GM18508 (cell line): ENCODE data around the gene SLC2A11.
"Not testable (repeated sequence)": the region's sequence is repeated elsewhere in the genome, so short reads cannot be mapped to it uniquely, and the experiment has no call there.

Experiments
- ATAC-seq: cut with Tn5 transposase; IDR thresholded peaks from one replicate; pipeline ENCODE4 v1.9.1; 2021; ENCODE audit warnings: moderate number of reproducible peaks; ENCODE audit not compliant: insufficient read depth, unreplicated experiment

The SLC2A11 gene

DNA sequence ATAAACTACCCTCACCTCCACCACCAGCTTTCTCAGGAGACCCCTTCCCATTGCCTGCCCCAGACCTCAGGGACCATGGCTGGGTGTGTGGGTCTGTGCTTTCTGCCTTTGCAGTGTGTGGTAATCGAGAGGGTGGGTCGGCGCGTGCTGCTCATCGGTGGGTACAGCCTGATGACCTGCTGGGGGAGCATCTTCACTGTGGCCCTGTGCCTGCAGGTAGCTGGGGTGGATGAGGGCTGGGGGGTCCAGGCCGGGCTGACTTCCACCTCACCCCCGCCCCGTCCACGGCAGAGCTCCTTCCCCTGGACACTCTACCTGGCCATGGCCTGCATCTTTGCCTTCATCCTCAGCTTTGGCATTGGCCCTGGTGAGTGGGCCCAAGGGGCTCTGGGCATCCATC is 26.0 kb downstream of the SLC2A11 start:
- no peak for ATAC-seq

DNA sequence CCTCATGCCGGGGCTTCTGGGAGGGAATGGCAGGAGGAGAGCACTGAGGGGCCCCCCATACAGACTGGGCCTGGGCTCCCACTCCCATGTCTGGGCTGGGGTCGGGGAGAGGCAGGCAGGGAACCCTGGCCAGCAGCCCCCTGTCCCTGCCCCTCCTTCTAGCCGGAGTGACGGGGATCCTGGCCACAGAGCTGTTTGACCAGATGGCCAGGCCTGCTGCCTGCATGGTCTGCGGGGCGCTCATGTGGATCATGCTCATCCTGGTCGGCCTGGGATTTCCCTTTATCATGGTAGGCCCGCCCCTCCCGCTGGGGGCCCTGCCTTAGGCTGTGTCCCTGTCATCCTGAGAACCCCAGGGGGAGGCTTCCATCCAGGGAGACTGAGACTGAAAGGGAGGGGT is 26.5 kb downstream of the SLC2A11 start:
- no peak for ATAC-seq

DNA sequence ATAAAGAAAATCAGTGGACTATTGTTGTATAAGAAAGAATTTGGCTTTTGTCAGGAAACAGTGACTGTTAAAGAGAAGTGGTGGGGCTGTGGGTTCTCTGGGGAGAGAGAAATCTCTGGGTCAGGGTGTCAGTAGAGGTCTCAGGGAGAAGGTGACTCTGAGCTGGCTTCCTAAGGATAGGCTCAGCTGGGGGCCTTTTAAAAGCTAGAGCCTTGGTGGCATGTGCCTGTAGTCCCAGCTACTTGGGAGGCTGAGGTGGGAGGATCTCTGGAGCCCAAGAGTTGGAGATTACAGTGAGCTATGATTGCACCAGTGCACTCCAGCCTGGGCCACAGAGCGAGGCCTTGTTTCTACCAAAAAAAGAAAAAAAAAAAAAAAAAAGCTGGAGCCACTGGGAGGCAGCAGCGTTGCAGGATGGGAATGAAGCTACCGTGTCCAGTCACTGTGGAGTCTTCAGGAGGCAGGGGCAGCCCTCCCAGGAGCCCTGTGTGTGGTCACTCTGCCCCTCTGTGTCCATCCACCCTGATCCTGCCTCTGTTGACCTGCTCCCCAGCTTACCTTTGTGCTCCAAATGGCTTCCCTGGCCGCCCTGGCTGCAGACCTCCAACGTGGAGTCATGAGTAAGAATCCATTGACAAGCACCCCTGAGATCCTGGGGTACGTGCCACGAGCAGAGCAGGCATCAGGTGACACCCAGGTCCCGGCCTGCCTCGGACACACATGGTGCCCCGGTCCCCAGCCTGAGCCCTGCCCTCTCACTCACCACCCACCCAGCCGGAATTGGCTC is 31.1 kb downstream of the SLC2A11 start:
- ATAC-seq, result no peak

DNA sequence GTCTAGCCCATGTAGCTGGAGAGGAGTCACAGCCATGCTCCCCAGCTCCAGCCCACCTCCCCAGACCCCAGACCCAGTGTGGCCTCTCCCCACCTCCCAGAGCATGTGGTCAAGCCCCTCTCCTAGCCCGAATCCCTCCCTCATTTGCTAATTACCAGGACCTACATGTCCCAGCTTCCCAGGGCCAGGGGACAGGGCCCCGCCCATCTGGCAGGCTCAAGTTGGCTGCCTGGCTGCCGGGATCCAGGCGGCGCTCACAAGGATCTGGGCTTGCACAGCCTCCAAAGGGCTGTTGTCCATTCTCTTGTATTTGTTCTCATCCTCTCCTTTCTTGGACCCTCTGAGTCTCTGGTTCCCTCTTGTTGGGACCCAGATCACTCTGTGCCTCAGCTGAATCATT is 31.9 kb downstream of the SLC2A11 start:
- no peak for ATAC-seq

DNA sequence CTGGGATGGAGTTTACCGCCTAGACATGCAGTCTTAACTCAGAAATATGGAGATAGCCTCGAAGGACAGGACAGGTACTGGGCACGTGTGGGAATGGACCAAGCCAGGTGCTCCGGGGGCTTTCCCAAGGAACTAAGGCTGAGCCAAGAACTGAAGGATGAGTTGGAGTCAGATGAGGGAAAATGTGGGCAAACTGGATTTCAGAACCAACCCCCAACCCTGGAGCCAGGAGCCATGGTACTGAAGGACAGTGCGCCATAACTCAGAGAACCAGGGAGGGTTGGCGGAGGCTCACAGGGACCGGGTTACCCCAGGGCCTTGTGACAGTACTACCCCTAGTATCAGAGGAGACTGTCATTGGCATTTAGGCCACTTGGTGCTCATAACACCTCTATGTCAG is 34.1 kb downstream of the SLC2A11 start:
- ATAC-seq, result no peak

DNA sequence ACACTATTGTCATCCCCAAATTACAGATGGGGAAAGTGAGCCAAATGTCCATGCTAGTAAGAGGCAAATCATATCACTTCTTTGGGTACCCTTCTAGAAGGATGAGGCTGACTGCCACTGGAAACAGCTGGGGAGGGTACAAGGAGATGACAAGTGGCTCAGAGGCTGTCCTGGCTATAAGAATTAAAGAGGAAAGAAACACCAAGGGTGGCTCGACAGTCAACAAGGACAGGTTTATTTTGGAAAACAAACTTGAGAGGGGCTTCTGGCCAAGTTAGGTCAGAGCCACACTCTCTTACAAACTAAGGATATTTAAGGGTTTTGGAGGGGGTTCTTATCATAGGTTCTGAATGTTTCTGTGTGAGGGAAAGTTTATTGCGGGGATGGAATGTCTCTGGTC is 34.5 kb downstream of the SLC2A11 start:
- no peak for ATAC-seq

DNA sequence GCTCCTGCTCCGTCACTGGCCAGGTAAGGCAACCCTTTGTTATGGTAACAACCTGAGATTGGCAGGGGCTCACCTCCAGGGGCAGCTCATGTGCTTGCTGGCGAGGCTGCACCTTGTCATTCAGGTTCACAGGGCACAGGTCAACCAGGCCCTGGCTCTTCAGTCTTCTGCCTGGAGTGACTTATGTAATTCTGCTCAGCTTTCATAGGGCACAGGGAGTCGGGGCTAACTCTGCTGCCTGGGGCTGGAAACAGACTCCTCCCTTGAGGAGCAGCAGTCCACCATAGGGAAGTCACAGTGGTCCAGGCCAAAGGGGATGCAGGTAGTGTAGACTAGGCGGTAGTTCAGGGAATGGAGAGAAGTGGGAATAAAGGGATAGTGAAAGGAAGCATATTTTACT is 35.0 kb downstream of the SLC2A11 start:
- no peak for ATAC-seq

DNA sequence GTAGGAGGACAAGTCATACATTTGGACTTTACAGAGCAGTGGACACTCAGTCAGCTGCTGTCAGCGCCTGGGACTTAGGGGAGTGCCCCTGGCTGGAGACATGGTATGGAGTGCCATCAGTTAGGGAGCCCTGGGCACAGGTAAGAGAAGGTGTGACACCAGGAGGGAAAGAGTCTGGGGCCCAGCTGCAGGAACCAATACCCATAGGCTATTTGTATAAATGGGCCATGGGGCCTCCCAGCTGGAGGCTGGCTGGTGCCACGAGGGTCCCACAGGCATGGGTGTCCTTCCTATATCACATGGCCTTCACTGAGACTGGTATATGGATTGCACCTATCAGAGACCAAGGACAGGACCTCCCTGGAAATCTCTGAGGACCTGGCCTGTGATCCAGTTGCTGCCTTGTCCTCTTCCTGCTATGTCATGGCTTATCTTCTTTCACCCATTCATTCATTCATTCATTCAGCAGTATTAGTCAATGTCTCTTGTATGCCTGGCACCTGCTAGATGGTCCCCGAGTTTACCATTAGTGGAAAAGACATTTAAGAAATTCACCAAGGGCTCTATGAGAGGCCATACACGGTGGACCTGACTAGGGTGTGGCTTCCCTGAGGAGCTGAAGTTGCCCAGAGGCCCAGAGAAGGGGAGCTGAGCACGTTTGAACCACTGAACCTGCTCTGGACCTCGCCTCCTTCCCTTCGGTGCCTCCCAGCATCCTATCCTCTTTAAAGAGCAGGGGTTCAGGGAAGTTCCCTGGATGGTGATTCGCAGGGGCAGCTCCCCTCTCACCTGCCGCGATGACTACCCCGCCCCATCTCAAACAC is 35.7 kb downstream of the SLC2A11 start:
- ATAC-seq, result no peak

DNA sequence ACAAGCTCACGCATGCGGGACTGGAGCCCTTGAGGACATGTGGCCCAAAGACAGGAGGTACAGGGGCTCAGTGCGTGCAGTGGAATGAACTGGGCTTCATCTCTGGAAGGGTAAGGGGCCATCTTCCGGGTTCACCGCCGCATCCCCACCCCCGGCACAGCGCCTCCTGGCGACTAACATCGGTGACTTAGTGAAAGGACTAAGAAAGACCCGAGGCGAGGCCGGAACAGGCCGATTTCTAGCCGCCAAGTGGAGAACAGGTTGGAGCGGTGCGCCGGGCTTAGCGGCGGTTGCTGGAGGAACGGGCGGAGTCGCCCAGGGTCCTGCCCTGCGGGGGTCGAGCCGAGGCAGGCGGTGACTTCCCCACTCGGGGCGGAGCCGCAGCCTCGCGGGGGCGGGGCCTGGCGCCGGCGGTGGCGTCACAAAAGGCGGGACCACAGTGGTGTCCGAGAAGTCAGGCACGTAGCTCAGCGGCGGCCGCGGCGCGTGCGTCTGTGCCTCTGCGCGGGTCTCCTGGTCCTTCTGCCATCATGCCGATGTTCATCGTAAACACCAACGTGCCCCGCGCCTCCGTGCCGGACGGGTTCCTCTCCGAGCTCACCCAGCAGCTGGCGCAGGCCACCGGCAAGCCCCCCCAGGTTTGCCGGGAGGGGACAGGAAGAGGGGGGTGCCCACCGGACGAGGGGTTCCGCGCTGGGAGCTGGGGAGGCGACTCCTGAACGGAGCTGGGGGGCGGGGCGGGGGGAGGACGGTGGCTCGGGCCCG is 36.5 kb downstream of the SLC2A11 start, which contains the start of gene MIF:
MIF (plus strand) TSS at position 439 of the 765 bp plus-strand sequence; CDS start at position 531, 92 bp downstream.
- peak; percentile 58 for ATAC-seq

DNA sequence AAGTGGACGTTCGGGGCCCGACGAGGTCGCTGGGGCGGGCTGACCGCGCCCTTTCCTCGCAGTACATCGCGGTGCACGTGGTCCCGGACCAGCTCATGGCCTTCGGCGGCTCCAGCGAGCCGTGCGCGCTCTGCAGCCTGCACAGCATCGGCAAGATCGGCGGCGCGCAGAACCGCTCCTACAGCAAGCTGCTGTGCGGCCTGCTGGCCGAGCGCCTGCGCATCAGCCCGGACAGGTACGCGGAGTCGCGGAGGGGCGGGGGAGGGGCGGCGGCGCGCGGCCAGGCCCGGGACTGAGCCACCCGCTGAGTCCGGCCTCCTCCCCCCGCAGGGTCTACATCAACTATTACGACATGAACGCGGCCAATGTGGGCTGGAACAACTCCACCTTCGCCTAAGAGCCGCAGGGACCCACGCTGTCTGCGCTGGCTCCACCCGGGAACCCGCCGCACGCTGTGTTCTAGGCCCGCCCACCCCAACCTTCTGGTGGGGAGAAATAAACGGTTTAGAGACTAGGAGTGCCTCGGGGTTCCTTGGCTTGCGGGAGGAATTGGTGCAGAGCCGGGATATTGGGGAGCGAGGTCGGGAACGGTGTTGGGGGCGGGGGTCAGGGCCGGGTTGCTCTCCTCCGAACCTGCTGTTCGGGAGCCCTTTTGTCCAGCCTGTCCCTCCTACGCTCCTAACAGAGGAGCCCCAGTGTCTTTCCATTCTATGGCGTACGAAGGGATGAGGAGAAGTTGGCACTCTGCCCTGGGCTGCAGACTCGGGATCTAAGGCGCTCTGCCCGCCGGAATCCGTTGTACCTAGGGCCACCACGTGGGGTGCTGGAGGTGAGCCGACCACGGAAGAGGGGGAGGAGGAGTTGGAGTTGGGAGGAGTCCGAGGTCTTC is 37.3 kb downstream of the SLC2A11 start:
- no peak for ATAC-seq

DNA sequence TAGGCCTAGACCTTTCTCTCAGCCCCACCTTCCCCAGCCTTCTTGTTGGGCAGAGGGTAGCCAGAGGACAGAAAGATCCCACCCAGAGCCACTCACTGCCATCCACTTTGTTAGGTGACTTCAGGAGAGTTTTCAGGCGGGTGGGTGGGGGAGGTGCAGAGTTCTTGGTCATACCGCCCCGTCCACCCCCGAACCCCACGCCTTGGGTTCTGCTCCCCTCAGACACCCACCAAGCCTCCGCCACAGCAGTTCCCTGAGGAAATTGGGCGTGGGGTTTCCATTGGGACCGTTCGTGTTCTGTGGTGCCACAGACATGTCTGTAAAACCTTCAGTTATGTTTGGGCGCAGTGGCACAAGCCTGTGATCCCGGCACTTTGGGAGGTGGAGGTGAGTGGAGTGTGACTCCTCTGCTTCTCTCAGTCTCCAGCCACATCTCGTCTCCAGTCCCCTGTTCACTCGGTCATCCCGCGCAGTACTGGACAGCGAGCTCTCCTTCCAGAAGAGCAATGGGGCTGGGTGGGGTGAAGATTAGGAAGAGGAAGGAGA is 38.0 kb downstream of the SLC2A11 start:
- no peak for ATAC-seq

DNA sequence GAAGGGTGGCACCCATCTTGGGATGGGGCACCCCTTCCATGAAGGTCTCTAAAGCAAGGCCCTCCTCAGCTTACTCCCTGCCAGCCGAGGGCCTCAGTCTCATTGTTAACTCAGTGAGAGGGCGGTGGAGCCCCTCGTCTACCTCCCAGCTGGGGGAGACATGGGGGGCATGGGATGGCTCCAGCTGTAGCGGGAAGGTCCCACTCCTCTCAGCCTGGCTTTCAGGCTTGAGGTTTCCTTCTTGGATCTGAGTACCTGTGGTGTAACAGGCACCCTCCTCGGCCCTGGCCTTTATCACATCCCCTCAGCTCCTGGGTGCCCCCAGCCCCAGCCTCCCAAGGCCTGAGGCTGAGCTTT is 38.5 kb downstream of the SLC2A11 start:
- ATAC-seq, result no peak

DNA sequence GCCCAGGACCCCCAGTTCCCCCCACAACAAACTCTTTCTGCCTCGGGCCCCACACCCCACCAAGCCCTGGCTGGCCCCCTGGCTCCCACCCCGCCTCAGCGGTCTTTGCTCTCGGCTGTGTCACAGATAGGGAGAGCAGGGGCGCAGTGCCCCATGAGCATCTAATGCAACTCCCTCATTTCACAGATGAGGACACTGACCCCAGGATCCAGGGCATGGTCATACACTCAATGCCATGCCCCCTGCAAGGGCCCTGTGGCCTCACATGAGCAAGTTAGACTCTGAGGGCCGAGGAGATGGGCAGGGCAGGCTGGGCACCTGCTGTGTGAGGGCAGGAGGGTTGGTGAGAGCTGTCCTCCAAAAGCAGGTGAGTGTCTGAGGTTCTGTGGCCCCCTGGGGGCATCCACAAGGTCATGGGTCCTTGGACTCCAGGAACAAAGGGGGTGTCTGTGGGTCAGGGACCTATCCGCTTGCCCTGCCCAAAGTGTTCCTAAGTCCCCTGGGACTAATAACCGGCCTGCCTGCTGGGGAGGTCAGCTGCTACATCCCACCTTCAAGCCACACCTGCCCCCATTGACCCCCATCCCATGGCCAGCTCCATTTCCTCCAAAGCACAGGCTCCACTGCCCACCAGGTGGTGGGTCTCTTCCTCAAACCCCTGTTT is 39.0 kb downstream of the SLC2A11 start:
- no peak for ATAC-seq

DNA sequence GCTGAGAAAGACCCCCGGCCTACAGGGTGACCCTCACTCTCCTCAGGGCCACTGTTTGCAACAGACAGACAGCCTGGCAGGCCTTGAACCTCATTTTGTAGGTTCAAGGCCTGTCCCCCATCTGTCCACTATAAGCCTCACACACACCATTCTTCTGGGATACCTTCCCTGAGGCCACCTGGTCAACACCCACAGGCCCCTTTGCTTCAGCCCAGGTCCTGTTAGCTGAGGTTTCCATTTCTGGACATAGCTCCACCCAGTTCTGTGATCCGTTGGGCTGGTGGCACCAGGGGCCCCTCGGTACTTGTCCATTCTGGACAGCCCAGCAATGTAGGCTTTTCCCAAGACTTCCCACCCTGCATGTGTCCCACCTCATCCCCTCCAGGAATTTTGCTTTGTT is 39.6 kb downstream of the SLC2A11 start:
- no peak for ATAC-seq

DNA sequence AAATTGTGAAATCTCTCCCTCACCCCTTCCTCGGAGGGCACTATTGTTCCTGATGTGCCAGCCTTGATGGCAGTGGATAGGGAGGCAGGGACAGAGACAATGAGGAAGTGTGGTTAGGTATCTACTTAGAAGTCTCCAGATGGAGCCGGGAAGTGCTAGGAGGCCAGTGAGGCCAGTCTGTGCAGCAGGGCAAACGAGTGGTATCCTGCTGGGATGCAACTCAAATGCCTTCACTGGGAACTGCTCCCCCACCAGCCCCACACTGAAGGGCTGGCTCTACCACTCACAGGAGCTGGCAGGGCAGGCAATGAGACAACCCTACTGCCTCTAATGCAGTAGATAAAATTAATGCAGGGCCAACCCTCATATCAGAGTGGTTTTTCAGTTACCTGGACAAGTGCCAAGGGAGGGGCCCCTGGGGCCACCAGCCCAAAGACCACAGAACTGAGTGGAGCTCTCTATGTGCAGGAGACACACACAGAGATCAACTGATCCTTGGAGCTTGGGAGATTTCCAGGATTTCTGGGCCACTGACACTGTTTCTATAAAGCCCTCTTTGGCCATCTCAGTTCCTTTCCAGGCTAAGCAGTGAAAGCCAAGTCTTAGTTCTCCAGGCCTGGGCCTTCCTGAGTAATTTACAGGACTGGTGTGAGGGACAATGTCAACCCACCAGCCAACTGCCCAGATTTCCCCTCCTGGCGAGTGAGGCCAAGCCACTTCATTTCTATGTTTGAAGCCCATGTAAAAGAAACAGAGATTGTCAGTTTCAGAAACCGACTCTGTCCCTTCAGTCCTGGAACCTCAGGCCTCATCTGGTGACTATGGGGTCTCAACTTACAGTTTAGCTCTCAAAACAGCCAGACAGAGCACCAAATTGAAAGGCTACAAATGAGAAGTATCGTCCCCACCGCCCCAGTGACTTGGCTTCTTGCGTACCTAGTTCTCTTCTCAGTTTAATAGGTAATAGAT is 40.6 kb downstream of the SLC2A11 start:
- no peak for ATAC-seq

DNA sequence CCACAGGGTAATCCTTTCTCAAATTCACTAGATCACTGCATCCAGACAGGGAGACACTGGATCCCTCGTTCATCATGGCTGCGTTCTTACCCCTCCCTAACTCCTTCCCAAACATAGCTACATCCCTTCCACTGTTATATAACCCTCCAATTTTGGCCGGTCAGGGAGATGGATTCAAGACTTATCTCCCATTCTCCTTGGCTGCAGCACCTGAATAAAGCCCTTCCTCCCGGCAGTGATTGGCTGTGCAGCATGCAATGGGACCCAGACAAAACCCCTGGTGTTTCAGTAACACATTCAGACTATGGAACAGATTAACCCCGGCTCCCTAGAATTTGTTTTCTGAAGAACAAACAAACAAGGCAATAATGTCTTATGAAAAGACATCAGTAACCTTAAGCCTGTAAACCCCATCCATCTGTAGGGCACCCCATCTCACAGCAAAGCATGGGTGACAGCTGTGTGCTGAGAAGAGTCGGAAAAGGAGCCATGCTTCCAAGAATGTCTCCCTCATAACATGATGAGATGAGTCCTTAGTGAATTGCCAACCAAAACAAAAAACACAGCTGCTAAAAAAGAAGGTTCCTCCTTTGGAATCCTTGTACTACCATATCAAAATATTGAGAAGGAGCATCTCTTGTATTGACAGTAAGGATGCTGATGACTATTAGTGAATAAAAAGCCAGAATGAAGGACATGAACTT is 41.5 kb downstream of the SLC2A11 start:
- no peak for ATAC-seq

DNA sequence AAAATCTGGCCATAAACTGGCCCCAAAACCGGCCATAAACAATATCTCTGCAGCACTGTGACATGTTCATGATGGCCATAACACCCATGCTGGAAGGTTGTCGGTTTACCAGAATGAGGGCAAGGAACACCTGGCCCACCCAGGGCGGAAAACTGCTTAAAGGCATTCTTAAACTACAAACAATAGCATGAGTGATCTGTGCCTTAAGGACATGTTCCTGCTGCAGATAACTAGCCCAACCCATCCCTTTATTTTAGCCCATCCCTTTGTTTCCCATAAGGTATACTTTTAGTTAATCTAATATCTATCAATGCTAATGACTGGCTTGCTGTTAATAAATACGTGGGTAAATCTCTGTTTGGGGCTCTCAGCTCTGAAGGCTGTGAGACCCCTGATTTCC is 42.6 kb downstream of the SLC2A11 start:
- not testable (repeated sequence) for ATAC-seq
